ENCODE data around the gene ATP8A1. TPM values are rescaled to one million over a fixed set of nuclear protein-coding genes. Genes with fewer than 3 reads are reported as not detected.

ATP8A1 gene
- total RNA-seq, 1 experiment from 2014 or later, result 0.19 TPM

DNA sequence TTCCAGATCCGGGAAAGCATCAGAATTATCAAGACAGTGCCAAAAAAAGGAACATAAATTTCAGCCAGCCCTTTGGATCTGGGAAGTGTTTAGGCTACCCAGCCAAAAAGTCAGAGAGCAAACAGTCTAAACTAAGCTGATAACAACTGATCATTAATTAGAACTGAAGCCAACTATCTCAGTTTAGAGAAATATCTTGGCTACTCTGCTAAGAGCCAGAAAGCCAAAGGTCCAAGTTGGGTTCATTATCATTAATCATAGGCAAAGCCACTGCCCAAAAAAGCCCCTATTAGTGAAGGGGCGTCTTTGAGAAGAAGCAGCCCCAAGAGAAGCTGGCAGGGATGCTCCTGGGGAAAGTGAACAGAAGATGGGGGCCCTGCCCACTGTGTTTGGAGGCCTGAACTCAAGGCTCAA, 296.6 kb downstream of the ATP8A1 start:
- intact Hi-C loops (cut with micrococcal nuclease), result no loop called here
- POLR2A ChIA-PET, result interaction anchor here (0.6 kb wide), 1 partner anchor 79 kb away, joined by 3 read pairs; no protein-coding TSS in a partner anchor
- Mint-ChIP-seq H3K36me3 (ENCODE audit: insufficient read depth, unreplicated experiment) (peaks cover 7% of the 10 kb centered on the region), H3K4me3 (ENCODE audit: unreplicated experiment) (no peak overlapping the region), H3K27me3 (ENCODE audit: insufficient read depth, unreplicated experiment) (no peaks in the 10 kb centered on the region), H3K27ac (ENCODE audit: low read depth, unreplicated experiment) (no peak overlapping the region), H3K9me3 (ENCODE audit: unreplicated experiment) (no peaks in the 10 kb centered on the region), H3K4me1 (ENCODE audit: insufficient read depth, unreplicated experiment) (peaks cover 6% of the 10 kb centered on the region)
- TF ChIP-seq, protein P1, sequence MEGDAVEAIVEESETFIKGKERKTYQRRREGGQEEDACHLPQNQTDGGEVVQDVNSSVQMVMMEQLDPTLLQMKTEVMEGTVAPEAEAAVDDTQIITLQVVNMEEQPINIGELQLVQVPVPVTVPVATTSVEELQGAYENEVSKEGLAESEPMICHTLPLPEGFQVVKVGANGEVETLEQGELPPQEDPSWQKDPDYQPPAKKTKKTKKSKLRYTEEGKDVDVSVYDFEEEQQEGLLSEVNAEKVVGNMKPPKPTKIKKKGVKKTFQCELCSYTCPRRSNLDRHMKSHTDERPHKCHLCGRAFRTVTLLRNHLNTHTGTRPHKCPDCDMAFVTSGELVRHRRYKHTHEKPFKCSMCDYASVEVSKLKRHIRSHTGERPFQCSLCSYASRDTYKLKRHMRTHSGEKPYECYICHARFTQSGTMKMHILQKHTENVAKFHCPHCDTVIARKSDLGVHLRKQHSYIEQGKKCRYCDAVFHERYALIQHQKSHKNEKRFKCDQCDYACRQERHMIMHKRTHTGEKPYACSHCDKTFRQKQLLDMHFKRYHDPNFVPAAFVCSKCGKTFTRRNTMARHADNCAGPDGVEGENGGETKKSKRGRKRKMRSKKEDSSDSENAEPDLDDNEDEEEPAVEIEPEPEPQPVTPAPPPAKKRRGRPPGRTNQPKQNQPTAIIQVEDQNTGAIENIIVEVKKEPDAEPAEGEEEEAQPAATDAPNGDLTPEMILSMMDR (IDR thresholded peaks at IDR 0.05; ENCODE audit: unreplicated experiment), result no peak
- no TSS peak for BruUV-seq (replicated peaks)
- CTCF ChIA-PET, result interaction anchor here (0.7 to 1.5 kb wide), 5 partner anchors 9 to 146 kb away, joined by 3 to 4 read pairs (median 3); no protein-coding TSS in a partner anchor
- DNase-seq (ENCODE audit: unreplicated experiment), result no peak

DNA sequence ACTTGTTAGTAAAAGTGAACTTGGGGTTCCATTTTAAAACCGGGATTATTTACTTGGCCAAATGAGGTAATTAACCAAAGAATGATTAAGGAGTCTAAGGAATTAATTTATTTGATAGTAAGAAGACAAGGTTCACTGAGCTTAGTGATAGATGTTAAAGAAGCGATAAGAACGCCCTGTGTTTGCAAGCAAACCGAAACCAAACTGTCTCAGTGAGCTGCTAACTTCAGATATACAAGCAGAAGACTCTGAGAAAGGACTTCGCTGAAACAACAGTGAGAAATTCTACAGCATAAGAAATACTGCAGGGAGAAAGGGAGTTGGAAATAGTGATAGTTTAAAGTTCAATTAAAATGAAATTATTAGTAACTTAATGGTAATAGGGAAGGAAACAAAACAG, 297.2 kb downstream of the ATP8A1 start:
- H3K4me3 Mint-ChIP-seq (ENCODE audit: unreplicated experiment), result peak overlapping the region; percentile 30
- no peak overlapping the region for H3K27ac Mint-ChIP-seq (ENCODE audit: low read depth, unreplicated experiment)
- ChIA-PET CTCF (interaction anchor here (0.5 to 1.5 kb wide), 5 partner anchors 8 to 160 kb away, joined by 3 to 4 read pairs (median 3); no protein-coding TSS in a partner anchor), POLR2A (no interaction called here)
- TF ChIP-seq, protein P1 (IDR thresholded peaks at IDR 0.05; ENCODE audit: unreplicated experiment), result no peak
- no peak for DNase-seq (ENCODE audit: unreplicated experiment)
- peaks cover 6% of the 10 kb centered on the region for H3K4me1 Mint-ChIP-seq (ENCODE audit: insufficient read depth, unreplicated experiment)
- BruUV-seq (replicated peaks), result no TSS peak
- H3K9me3 Mint-ChIP-seq (ENCODE audit: unreplicated experiment), result no peaks in the 10 kb centered on the region
- H3K27me3 Mint-ChIP-seq (ENCODE audit: insufficient read depth, unreplicated experiment), result no peaks in the 10 kb centered on the region
- H3K36me3 Mint-ChIP-seq (ENCODE audit: insufficient read depth, unreplicated experiment), result peaks cover 7% of the 10 kb centered on the region
- intact Hi-C loops (cut with micrococcal nuclease), result no loop called here

Other genes starting within 250 kb of the ATP8A1 start
- not detected in 2 replicates for gene GRXCR1, start 235.6 kb upstream of the ATP8A1 start, total RNA-seq (2022)

All from MCF 10A (cell line).